ENCODE data around the gene ATP6V1D.

ATP6V1D gene

DNA sequence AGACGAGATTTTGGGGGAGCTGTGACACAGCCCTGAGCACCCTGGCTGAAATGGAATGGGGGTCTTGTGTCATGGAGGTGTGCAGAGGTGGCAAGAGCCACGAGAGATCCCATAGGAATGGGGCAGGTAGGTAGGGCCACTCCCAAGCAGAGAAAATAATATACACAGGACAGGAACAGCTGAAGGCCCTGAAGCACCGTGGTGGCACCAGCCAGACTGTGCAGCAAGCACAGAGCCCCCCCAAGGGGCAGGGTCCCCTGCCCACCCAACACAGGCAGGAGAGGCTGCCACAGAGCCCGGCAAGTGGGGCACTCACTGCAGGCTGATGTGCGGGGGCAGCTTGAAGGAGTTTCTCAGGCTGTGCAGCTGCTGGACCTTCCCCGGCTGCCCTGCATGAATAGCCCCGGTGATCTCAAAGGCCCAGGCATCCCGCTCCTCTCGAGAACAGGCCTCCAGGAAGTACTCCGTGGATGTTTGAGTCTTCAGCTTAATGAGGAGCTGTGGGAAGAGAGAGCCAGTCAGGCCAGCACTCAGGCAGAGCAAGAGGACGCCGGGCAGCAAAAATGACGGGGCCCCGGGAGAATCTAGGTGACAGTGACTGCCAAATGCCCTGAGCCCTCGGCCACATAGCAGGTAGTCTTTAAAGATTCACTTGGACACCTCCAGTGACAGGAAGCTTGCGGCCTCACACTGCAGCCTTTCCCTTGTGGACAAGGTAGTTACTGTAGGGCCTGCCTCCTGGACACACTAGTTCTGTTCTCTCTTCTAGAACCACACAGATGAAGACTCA, 35.7 kb upstream of the ATP6V1D start:
- no peak for TF ChIP-seq ZFX (IDR thresholded peaks at IDR 0.05; ENCODE audit: borderline replicate concordance)
- TF ChIP-seq, protein P1, sequence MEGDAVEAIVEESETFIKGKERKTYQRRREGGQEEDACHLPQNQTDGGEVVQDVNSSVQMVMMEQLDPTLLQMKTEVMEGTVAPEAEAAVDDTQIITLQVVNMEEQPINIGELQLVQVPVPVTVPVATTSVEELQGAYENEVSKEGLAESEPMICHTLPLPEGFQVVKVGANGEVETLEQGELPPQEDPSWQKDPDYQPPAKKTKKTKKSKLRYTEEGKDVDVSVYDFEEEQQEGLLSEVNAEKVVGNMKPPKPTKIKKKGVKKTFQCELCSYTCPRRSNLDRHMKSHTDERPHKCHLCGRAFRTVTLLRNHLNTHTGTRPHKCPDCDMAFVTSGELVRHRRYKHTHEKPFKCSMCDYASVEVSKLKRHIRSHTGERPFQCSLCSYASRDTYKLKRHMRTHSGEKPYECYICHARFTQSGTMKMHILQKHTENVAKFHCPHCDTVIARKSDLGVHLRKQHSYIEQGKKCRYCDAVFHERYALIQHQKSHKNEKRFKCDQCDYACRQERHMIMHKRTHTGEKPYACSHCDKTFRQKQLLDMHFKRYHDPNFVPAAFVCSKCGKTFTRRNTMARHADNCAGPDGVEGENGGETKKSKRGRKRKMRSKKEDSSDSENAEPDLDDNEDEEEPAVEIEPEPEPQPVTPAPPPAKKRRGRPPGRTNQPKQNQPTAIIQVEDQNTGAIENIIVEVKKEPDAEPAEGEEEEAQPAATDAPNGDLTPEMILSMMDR (IDR thresholded peaks at IDR 0.05), result no peak
- H3K27ac ChIP-seq, result no peak overlapping the region

DNA sequence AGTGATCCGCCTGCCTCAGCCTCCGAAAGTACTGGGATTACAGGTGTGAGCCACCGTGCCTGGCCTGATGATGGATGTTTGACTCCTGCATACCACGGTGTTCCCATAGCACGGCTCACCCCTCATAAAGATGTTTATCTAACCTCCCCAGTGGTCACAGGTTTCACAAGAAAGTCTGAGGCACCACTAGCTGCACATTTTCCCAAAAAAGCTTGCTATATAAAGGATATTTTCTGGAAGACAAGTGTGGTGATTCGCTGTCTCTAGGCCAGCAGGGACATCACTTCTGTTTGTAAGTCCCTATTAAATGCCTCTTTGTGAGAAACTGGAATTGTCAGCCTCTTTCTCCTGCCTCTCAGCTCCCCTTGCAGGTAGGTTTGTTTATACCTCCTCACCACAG, 34.1 kb upstream of the ATP6V1D start:
- TF ChIP-seq, protein P1 (IDR thresholded peaks at IDR 0.05), result no peak
- no peak for TF ChIP-seq ZFX (IDR thresholded peaks at IDR 0.05; ENCODE audit: borderline replicate concordance)
- no peak overlapping the region for H3K27ac ChIP-seq

DNA sequence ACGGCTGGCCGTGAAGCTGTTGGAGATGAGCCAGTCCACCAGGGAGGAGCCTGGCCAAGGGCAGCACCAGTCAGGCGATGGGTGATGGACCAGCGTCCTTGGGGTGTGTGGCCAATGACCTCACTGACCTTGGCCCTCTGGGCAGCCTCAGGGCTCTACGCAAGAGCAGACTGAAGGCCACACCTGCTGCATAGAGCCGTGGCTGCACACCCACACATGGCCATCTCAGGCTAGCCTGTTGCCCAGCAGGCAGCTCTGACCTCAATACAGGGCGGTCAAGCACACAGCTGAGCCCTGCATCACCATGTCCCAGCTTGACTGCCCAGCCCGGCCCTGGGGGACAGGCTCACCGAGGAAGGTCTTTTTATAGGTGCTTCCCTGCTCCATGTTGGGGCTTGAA, 33.2 kb upstream of the ATP6V1D start:
- TF ChIP-seq ZFX (IDR thresholded peaks at IDR 0.05; ENCODE audit: borderline replicate concordance), result no peak
- TF ChIP-seq, protein P1 (IDR thresholded peaks at IDR 0.05), result no peak
- no peak overlapping the region for H3K27ac ChIP-seq

DNA sequence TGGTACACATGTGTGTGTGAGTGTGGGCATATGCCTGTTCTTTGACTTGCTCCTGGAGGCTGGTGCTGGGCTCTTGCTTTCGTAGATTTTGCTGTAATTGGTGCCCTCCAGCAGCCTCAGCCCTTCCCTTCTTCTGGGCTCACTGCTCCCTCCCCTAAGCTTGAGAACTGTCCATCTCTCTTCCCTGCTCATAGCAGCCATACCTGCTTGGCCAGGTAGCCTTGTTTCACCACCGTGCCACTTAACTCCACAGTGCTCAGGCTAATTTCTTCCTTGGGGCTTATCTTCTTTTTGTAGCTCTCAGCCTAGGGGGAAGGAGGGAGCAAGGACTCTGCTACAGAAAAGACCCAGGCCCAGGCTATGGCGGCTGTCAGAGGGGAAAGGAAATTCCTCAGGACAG, 32.5 kb upstream of the ATP6V1D start:
- TF ChIP-seq ZFX (IDR thresholded peaks at IDR 0.05; ENCODE audit: borderline replicate concordance), result no peak
- TF ChIP-seq, protein P1 (IDR thresholded peaks at IDR 0.05), result no peak
- H3K27ac ChIP-seq, result no peak overlapping the region

DNA sequence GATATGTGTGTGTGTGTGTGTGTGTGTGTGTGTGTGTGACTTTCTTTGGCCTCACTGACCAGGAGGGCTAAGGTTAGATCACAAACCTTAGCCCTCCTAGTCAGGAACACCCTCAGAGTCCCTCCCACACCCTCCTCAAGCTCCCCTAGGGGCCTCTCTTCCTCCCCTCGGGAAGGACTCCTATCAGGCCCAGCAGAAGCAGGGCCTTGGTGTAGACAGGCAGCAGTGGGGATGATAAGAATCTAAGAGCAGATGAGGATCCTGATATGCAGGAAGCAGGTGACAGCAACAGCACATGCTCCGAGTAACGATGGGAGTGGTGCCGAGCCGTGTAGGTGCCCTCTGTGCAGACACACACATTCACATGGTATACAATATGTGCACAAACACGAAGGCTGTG, 31.7 kb upstream of the ATP6V1D start:
- no peak for TF ChIP-seq ZFX (IDR thresholded peaks at IDR 0.05; ENCODE audit: borderline replicate concordance)
- TF ChIP-seq, protein P1 (IDR thresholded peaks at IDR 0.05), result no peak
- no peak overlapping the region for H3K27ac ChIP-seq

DNA sequence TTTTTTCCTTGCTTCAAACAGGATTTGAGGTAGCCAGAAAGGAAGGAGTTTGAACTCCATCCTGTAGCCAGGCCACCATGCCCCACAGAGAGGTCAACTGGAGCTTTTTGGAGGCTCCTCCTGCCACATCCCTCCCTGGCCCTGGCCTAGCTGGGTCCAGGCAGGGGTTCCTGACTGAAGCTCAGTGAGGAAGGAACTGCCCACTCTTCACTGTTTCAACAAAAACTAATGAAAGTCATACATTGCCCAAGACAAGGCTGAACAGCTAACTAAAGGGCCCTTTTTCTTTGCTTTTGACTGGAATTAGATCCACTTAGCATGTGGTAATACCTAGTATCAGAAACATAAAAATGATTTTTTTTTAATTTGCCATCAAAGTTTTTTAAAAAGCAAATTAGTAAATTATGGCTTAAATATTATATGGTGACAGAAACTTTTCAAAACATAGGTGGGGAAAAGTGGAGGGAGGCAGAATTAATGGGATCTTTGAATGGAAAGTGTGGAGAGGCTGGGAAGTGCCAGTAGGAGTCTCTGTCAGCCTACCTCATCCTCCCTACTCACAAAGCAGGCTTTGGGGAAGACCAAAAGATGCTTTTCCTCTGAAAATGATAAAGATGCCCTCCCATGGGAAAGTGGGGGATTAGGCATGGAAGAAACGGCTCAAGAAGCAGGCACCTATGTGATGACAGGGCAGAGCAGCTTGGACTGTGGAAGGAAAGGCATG, 30.4 kb upstream of the ATP6V1D start:
- TF ChIP-seq, protein P1 (IDR thresholded peaks at IDR 0.05), result no peak
- no peak for TF ChIP-seq ZFX (IDR thresholded peaks at IDR 0.05; ENCODE audit: borderline replicate concordance)
- H3K27ac ChIP-seq, result no peak overlapping the region

DNA sequence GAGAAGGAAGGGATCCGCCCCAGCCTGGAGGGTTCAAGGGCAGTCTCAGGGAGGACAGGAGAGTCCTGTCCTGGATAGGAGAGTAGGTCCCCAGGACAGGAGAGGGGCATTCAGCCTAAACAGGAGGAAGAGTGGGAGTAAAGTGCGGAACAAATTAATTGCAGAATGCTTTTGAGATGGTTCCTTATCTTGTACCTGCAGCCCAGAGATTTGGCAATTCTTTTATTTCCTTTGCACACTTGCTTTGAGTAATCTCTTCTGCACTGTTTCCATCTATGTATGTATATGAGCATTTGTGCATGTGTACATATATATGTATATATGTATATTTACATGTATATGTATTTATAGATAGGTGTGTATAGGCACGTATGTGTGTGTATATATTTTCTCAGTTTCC, 29.7 kb upstream of the ATP6V1D start:
- no peak overlapping the region for H3K27ac ChIP-seq
- no peak for TF ChIP-seq ZFX (IDR thresholded peaks at IDR 0.05; ENCODE audit: borderline replicate concordance)
- TF ChIP-seq, protein P1 (IDR thresholded peaks at IDR 0.05), result no peak

Measured in 22Rv1 (cell line).